Astrocyte (in vitro differentiated cells and primary cell): ENCODE data around the gene SLC35G6.

Source experiments
- CTCF ChIP-seq: IDR thresholded peaks from 2 replicates; pipeline ENCODE4 v1.5.1; 2011; ENCODE audit warnings: low read depth, mild to moderate bottlenecking, inconsistent platforms, low read length, moderate library complexity; ENCODE audit not compliant: insufficient read depth
- EZH2 ChIP-seq: IDR thresholded peaks from 2 replicates; pipeline ENCODE4 v1.6.1; 2012; ENCODE audit warnings: mild to moderate bottlenecking, low read length, inconsistent platforms; ENCODE audit not compliant: insufficient read depth

DNA sequence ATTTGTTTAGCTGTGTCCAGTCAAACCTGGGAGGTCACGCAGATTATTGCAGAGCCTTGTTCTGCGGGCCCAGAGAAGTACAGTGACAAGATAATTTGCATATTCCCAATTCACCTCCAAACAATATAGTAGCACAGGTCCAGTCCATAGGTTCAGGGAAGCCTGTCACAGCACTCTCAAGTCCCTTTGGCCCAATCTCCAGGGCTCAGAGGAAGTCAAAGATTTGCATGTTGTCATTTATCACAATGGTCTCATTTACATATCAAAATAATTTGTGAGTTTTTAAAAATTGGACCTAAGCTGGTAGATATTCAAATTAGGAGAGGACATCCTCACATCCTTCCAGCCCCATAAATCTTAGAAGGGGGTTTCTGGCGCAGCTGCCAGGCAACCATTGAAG lies 13.7 kb upstream of the SLC35G6 start:
- TF ChIP-seq EZH2 (no peak), CTCF (no peak)
